Measurements from ENCODE around the gene DYSF.

DYSF gene

GRCh38 chr2:71526975-71527374 lies 73.6 kb downstream of the DYSF start:
- no peak overlapping the region for H3K4me3 ChIP-seq (ENCODE audit: low read depth, low read length)
- DNase-seq (ENCODE audit: low read depth): no peak
- TF ChIP-seq, protein P1, sequence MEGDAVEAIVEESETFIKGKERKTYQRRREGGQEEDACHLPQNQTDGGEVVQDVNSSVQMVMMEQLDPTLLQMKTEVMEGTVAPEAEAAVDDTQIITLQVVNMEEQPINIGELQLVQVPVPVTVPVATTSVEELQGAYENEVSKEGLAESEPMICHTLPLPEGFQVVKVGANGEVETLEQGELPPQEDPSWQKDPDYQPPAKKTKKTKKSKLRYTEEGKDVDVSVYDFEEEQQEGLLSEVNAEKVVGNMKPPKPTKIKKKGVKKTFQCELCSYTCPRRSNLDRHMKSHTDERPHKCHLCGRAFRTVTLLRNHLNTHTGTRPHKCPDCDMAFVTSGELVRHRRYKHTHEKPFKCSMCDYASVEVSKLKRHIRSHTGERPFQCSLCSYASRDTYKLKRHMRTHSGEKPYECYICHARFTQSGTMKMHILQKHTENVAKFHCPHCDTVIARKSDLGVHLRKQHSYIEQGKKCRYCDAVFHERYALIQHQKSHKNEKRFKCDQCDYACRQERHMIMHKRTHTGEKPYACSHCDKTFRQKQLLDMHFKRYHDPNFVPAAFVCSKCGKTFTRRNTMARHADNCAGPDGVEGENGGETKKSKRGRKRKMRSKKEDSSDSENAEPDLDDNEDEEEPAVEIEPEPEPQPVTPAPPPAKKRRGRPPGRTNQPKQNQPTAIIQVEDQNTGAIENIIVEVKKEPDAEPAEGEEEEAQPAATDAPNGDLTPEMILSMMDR (IDR thresholded peaks at IDR 0.05; ENCODE audit: low read depth, low read length, missing control alignments): no peak

- TF ChIP-seq, protein P1 (IDR thresholded peaks at IDR 0.05; ENCODE audit: low read depth, low read length, missing control alignments): no peak
- H3K4me3 ChIP-seq (ENCODE audit: low read depth, low read length): no peak overlapping the region
- no peak for DNase-seq (ENCODE audit: low read depth)
These were observed 74.8 kb downstream of the DYSF start for GRCh38 chr2:71528131-71528591.

- no peak overlapping the region for H3K4me3 ChIP-seq (ENCODE audit: low read depth, low read length)
These were observed 75.4 kb downstream of the DYSF start for GRCh38 chr2:71528749-71529148.

GRCh38 chr2:71530211-71530610 lies 76.8 kb downstream of the DYSF start:
- no peak for DNase-seq (ENCODE audit: low read depth)
- TF ChIP-seq, protein P1 (IDR thresholded peaks at IDR 0.05; ENCODE audit: low read depth, low read length, missing control alignments): no peak
- no peak overlapping the region for H3K4me3 ChIP-seq (ENCODE audit: low read depth, low read length)

More at GRCh38 chr2:71528749-71529148, 75.4 kb downstream of the DYSF start:
- TF ChIP-seq, protein P1 (IDR thresholded peaks at IDR 0.05; ENCODE audit: low read depth, low read length, missing control alignments): no peak
- DNase-seq (ENCODE audit: low read depth): no peak

- no peak overlapping the region for H3K4me3 ChIP-seq (ENCODE audit: low read depth, low read length)
- TF ChIP-seq, protein P1 (IDR thresholded peaks at IDR 0.05; ENCODE audit: low read depth, low read length, missing control alignments): peak; percentile 63
- no peak for DNase-seq (ENCODE audit: low read depth)
These were observed 77.4 kb downstream of the DYSF start for GRCh38 chr2:71530641-71531332.

DNA sequence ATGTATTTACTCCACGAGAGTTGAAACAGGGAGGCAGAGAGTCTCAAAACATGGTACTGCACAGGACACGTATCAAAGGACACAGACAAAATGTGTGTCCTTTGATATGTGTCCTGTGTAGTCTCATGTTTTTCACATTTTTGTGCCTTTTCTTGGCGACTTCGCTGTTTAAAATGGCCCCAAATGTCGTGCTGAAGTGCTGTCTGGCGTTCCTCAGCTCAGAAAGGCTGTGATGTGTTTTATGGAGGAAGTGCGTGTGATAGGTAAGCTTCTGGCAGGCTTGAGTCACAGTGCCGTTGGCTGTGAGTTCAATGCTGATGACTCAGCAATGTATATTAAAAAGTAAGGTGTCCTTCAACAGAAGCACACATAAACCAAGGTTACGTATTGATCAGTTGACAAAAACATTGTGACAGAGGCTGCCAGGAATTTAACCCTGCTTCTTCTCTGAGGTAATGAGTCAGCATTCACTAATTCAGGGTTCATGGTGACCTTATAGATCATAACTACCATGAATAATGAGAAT lies 78.2 kb downstream of the DYSF start:
- DNase-seq (ENCODE audit: low read depth): no peak
- H3K4me3 ChIP-seq (ENCODE audit: low read depth, low read length): no peak overlapping the region
- TF ChIP-seq, protein P1 (IDR thresholded peaks at IDR 0.05; ENCODE audit: low read depth, low read length, missing control alignments): no peak

- no peak overlapping the region for H3K4me3 ChIP-seq (ENCODE audit: low read depth, low read length)
- no peak for DNase-seq (ENCODE audit: low read depth)
- TF ChIP-seq, protein P1 (IDR thresholded peaks at IDR 0.05; ENCODE audit: low read depth, low read length, missing control alignments): no peak
These were observed 79.0 kb downstream of the DYSF start for GRCh38 chr2:71532327-71532726.
